SK-N-SH (cell line): ENCODE results near the gene FOXP1. TPM values are rescaled to one million over a fixed set of nuclear protein-coding genes. Genes with fewer than 3 reads are reported as not detected.

Experiments
- CTCF ChIA-PET: fragments of 300-600, 350-600 bp; formaldehyde crosslinking; extraction: SDS; loops from one replicate; lab custom pipeline; 2021; lab: Yijun Ruan, JAX
- POLR2A ChIA-PET: fragments of 350-600 bp; sonication (Branson Sonifier 250); formaldehyde crosslinking; extraction: SDS; loops from one replicate; lab custom pipeline; 2020; ENCODE audit warnings: antibody characterized with exemption, inconsistent platforms; lab: Yijun Ruan, JAX
- DNase-seq: peaks from one replicate; pipeline ENCODE4 v3.0.0; 2012
- H2AFZ ChIP-seq: fragments of 200-600 bp; sonication (generic); 2 replicates; pipeline ENCODE4 v1.8.1; 2016; ENCODE audit warnings: antibody characterized with exemption, mild to moderate bottlenecking, low read depth
- H3F3A ChIP-seq: fragments of 200-600 bp; sonication (generic); replicated peaks from 2 replicates; pipeline ENCODE3; 2016; ENCODE audit warnings: antibody characterized with exemption, mild to moderate bottlenecking; ENCODE audit not compliant: insufficient read depth
- H3K27ac ChIP-seq, 2 experiments: fragments of 200-500 bp in 1 of 2; fragments of 200-600 bp in 1 of 2; sonication (Bioruptor generic) in 1 of 2; sonication (generic), shearing (Covaris generic) in 1 of 2; 2 replicates each; pipeline versions ENCODE4 v1.5.1 to v1.6.1; 2014 to 2016; ENCODE audit warnings: low read depth in 2 of 2, inconsistent platforms in 1 of 2, low read length in 1 of 2, mild to moderate bottlenecking in 1 of 2, mixed read lengths in 1 of 2
- H3K27me3 ChIP-seq: fragments of 200-600 bp; sonication (generic), shearing (Covaris generic); 2 replicates; pipeline ENCODE4 v1.6.1; 2016; ENCODE audit warnings: mixed run types; ENCODE audit not compliant: insufficient read depth
- H3K36me3 ChIP-seq, 2 experiments: fragments of 200-500 bp in 1 of 2; fragments of 200-600 bp in 1 of 2; sonication (Bioruptor generic) in 1 of 2; sonication (generic) in 1 of 2; replicated peaks in 1 of 2; 2 replicates each; pipeline versions ENCODE3 to v1.5.1; 2014 to 2016; ENCODE audit warnings: low read length in 1 of 2, mild to moderate bottlenecking in 1 of 2; ENCODE audit not compliant: insufficient read depth in 2 of 2, control insufficient read depth in 1 of 2
- H3K4me1 ChIP-seq, 2 experiments: fragments of 200-500 bp in 1 of 2; fragments of 200-600 bp in 1 of 2; sonication (Bioruptor generic) in 1 of 2; sonication (generic), shearing (Covaris generic) in 1 of 2; 2 replicates each; pipeline versions ENCODE4 v1.5.1 to v1.6.1; 2014 to 2016; ENCODE audit warnings: low read depth in 1 of 2, low read length in 1 of 2, mixed run types in 1 of 2; ENCODE audit not compliant: insufficient read depth in 2 of 2, control insufficient read depth in 1 of 2
- H3K4me2 ChIP-seq: fragments of 200-600 bp; sonication (generic), shearing (Covaris generic); 2 replicates; pipeline ENCODE4 v1.6.1; 2017; ENCODE audit warnings: mixed run types
- H3K4me3 ChIP-seq, 2 experiments: fragments of 200-500 bp in 1 of 2; fragments of 200-600 bp in 1 of 2; sonication (Bioruptor generic) in 1 of 2; sonication (generic), shearing (Covaris generic) in 1 of 2; 2 replicates each; pipeline versions ENCODE4 v1.5.1 to v1.8.1; 2014 to 2016; ENCODE audit warnings: low read depth in 2 of 2, inconsistent platforms in 1 of 2, low read length in 1 of 2, mild to moderate bottlenecking in 1 of 2, mixed read lengths in 1 of 2, moderate library complexity in 1 of 2
- H3K79me2 ChIP-seq: fragments of 200-600 bp; sonication (generic); 2 replicates; pipeline ENCODE4 v1.8.1; 2017; ENCODE audit warnings: mild to moderate bottlenecking; ENCODE audit not compliant: insufficient read depth
- H3K9ac ChIP-seq: fragments of 200-600 bp; sonication (generic); 2 replicates; pipeline ENCODE4 v1.6.1; 2017; ENCODE audit warnings: mixed run types
- H3K9me2 ChIP-seq: fragments of 200-600 bp; sonication (generic); 2 replicates; pipeline ENCODE4 v1.6.1; 2017; ENCODE audit warnings: mixed run types
- H3K9me3 ChIP-seq: fragments of 200-600 bp; sonication (generic); 2 replicates; pipeline ENCODE4 v1.6.1; 2017; ENCODE audit warnings: mixed run types, mild to moderate bottlenecking, moderate library complexity
- H4K20me1 ChIP-seq: fragments of 200-600 bp; sonication (generic); 2 replicates; pipeline ENCODE4 v1.6.1; 2017; ENCODE audit warnings: mild to moderate bottlenecking, mixed run types; ENCODE audit not compliant: insufficient read depth
- CHD2 ChIP-seq: fragments of 150-350 bp; IDR thresholded peaks from 2 replicates; pipeline ENCODE4 v1.6.1; 2018; ENCODE audit warnings: low read length; ENCODE audit not compliant: partially characterized antibody
- FOSL2 ChIP-seq: IDR thresholded peaks from 2 replicates; pipeline ENCODE4 v1.4.0; 2012; ENCODE audit warnings: low read depth, mild to moderate bottlenecking, moderate library complexity, borderline replicate concordance
- FOXJ3 ChIP-seq: sonication (generic); formaldehyde crosslinking; IDR thresholded peaks from 2 replicates; pipeline ENCODE4 v1.5.1; 2020; ENCODE audit warnings: mild to moderate bottlenecking, missing genetic modification reagents
- FOXM1 ChIP-seq: IDR thresholded peaks from 2 replicates; pipeline ENCODE4 v1.4.0; 2012; ENCODE audit warnings: low read depth, mild to moderate bottlenecking
- GATA2 ChIP-seq: sonication (generic); formaldehyde crosslinking; IDR thresholded peaks from 2 replicates; pipeline ENCODE4 v1.5.0; 2020; ENCODE audit warnings: mild to moderate bottlenecking, missing genetic modification reagents
- MEF2A ChIP-seq: IDR thresholded peaks from 2 replicates; pipeline ENCODE4 v1.4.0; 2012; ENCODE audit warnings: low read depth, borderline replicate concordance
- NFIC ChIP-seq: IDR thresholded peaks from 2 replicates; pipeline ENCODE4 v1.4.0; 2012; ENCODE audit warnings: borderline replicate concordance
- POLR2AphosphoS5 ChIP-seq: IDR thresholded peaks from 2 replicates; pipeline ENCODE4 v1.6.1; 2012; ENCODE audit warnings: low read depth, low read length
- TAF1 ChIP-seq: IDR thresholded peaks from 2 replicates; pipeline ENCODE4 v1.6.1; 2012; ENCODE audit warnings: low read depth, mild to moderate bottlenecking, low read length, moderate library complexity, borderline replicate concordance
- TCF12 ChIP-seq: IDR thresholded peaks from 2 replicates; pipeline ENCODE4 v1.4.0; 2012
- WGBS: methylation state at CpG from one replicate; pipeline ENCODE4 v1.1.6; 2017; ENCODE audit warnings: low lambda C conversion rate; 5-methylcytosine and 5-hydroxymethylcytosine counted together
- polyA plus RNA-seq, 3 experiments: library from polyadenylated mRNA; depleted of rRNA; stranded (reverse); fragments of >200 nt; gene quantifications; 2 replicates each; pipeline ENCODE4 v1.2.3, GENCODE V29; 2012
- TF ChIP-seq, protein P1 (sequence below): IDR thresholded peaks from 2 replicates; pipeline ENCODE4 v1.4.0; 2012; ENCODE audit warnings: low read depth
- TF ChIP-seq, protein P2 (sequence below): IDR thresholded peaks from 2 replicates; pipeline ENCODE4 v1.4.0; 2012; ENCODE audit warnings: low read depth, borderline replicate concordance
- TF ChIP-seq, protein P3 (sequence below): fragments of 150-350 bp; IDR thresholded peaks from 2 replicates; pipeline ENCODE4 v1.6.1; 2016; ENCODE audit warnings: mild to moderate bottlenecking, low read depth, low read length
- TF ChIP-seq, protein P4 (sequence below): fragments of 150-350 bp; IDR thresholded peaks from 2 replicates; pipeline ENCODE4 v1.6.1; 2017; ENCODE audit warnings: antibody characterized with exemption, low read length, low read depth, borderline replicate concordance

The FOXP1 gene
- polyA plus RNA-seq, 1 of the 3 experiments (the other 2 are of a cell fraction), result 8.8 TPM

DNA sequence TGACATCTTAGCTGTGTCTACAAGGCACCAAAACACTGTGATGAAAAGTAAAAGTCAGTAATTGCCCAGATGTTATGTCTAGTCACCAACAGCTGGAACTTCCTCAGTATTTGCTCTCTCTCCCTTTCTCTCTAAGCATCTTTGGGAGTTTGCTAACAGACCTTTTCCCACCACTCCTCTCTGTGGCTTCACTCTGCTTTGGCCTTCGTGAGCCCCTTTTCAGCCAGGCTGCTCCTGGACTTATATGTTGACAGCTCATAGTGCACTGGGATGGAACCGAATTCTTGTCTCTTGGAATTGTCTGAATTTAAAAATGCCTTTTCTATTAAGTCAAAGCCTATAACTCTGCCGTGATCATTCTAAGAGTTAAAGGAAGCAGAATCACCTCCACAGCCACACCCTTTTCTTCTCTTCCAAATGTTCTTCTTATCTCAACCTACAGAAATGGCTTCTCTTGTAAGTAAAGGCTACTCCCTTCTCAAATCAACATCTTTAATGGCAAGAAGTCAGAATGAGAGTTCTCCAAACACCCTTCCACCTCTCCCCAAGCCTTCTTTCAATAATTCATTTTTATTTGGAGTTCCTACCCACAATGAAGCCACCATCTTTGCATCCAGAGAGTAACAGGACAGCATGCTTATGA lies 17.2 kb upstream of the FOXP1 start:
- Histone ChIP-seq H3K4me2 (no peak overlapping the region), H3K27ac (no peak overlapping the region), H3K9ac (no peak overlapping the region), H3K4me1 (no peaks in the 10 kb centered on the region), H3K9me3 (no peaks in the 10 kb centered on the region), H3K9me2 (no peaks in the 10 kb centered on the region; the same call in 1 of the 2 replicates), H4K20me1 (no peaks in the 10 kb centered on the region), H3K36me3 (no peaks in the 10 kb centered on the region), H3K79me2 (no peaks in the 10 kb centered on the region), H2AFZ (no peak overlapping the region), H3K4me3 (no peak overlapping the region), H3K27me3 (no peaks in the 10 kb centered on the region), H3F3A (peaks cover 5% of the 10 kb centered on the region)
- ChIA-PET POLR2A (no interaction called here), CTCF (interaction anchor here (0.9 to 8.0 kb wide), 2 partner anchors 9 to 15 kb away, joined by 3 to 49 read pairs; no protein-coding TSS in a partner anchor)
- WGBS, result 85% methylated on average over 3 of the region's 3 CpGs
- no peak for DNase-seq
- TF ChIP-seq FOXM1, result no peak
- TF ChIP-seq, protein P1, sequence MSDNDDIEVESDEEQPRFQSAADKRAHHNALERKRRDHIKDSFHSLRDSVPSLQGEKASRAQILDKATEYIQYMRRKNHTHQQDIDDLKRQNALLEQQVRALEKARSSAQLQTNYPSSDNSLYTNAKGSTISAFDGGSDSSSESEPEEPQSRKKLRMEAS, result no peak
- TF ChIP-seq FOXJ3 (CRISPR knock-in tag), result no peak
- TF ChIP-seq, protein P2, sequence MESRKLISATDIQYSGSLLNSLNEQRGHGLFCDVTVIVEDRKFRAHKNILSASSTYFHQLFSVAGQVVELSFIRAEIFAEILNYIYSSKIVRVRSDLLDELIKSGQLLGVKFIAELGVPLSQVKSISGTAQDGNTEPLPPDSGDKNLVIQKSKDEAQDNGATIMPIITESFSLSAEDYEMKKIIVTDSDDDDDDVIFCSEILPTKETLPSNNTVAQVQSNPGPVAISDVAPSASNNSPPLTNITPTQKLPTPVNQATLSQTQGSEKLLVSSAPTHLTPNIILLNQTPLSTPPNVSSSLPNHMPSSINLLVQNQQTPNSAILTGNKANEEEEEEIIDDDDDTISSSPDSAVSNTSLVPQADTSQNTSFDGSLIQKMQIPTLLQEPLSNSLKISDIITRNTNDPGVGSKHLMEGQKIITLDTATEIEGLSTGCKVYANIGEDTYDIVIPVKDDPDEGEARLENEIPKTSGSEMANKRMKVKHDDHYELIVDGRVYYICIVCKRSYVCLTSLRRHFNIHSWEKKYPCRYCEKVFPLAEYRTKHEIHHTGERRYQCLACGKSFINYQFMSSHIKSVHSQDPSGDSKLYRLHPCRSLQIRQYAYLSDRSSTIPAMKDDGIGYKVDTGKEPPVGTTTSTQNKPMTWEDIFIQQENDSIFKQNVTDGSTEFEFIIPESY, result no peak
- TF ChIP-seq GATA2 (CRISPR knock-in tag), result no peak
- TF ChIP-seq NFIC, result no peak
- no peak for TF ChIP-seq MEF2A
- TF ChIP-seq POLR2AphosphoS5, result no peak
- TF ChIP-seq, protein P3, sequence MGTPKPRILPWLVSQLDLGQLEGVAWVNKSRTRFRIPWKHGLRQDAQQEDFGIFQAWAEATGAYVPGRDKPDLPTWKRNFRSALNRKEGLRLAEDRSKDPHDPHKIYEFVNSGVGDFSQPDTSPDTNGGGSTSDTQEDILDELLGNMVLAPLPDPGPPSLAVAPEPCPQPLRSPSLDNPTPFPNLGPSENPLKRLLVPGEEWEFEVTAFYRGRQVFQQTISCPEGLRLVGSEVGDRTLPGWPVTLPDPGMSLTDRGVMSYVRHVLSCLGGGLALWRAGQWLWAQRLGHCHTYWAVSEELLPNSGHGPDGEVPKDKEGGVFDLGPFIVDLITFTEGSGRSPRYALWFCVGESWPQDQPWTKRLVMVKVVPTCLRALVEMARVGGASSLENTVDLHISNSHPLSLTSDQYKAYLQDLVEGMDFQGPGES, result no peak
- TF ChIP-seq, protein P4, sequence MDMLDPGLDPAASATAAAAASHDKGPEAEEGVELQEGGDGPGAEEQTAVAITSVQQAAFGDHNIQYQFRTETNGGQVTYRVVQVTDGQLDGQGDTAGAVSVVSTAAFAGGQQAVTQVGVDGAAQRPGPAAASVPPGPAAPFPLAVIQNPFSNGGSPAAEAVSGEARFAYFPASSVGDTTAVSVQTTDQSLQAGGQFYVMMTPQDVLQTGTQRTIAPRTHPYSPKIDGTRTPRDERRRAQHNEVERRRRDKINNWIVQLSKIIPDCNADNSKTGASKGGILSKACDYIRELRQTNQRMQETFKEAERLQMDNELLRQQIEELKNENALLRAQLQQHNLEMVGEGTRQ, result no peak
- no peak for TF ChIP-seq CHD2
- TF ChIP-seq TAF1, result no peak

DNA sequence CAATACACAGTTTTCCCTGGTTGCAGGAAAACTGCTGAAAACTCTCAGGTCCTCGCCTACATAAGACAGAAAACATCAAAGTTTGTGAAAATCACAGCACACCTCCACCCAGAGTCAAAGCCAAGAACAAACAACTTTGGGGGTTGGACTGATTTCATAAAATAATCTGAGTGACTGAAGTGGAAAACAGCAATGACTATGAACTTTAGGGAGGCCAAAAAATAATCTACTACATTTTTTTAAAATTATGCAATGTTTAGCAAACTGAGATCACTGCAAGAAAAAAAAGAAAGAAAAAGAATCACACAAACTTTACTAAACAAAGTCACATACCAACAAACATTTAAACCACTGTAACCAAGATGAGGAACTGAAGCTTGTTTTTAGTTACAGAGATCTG lies 15.9 kb upstream of the FOXP1 start:
- no peak for TF ChIP-seq CHD2
- no peak for TF ChIP-seq TCF12
- no peak for TF ChIP-seq FOSL2
- TF ChIP-seq, protein P4, result no peak
- TF ChIP-seq, protein P3, result no peak
- no peak for TF ChIP-seq FOXM1
- Histone ChIP-seq H3K36me3 (no peaks in the 10 kb centered on the region), H3K27me3 (no peaks in the 10 kb centered on the region), H3K4me3 (no peak overlapping the region), H3F3A (peaks cover 5% of the 10 kb centered on the region), H3K4me2 (no peak overlapping the region), H3K27ac (no peak overlapping the region), H2AFZ (no peak overlapping the region), H4K20me1 (no peaks in the 10 kb centered on the region), H3K9me3 (no peaks in the 10 kb centered on the region), H3K9me2 (no peaks in the 10 kb centered on the region; the same call in 1 of the 2 replicates), H3K9ac (no peak overlapping the region), H3K4me1 (no peaks in the 10 kb centered on the region), H3K79me2 (no peaks in the 10 kb centered on the region)
- 70% methylated on average over 1 of the region's 1 CpG for WGBS
- POLR2A ChIA-PET, result no interaction called here
- CTCF ChIA-PET, result interaction anchor here (1.2 to 8.0 kb wide), 2 partner anchors 9 to 14 kb away, joined by 4 to 49 read pairs; no protein-coding TSS in a partner anchor
- no peak for DNase-seq
